ENCODE measurements around the gene GNA15.
"Not testable (repeated sequence)": the region's sequence is repeated elsewhere in the genome, so short reads cannot be mapped to it uniquely, and the experiment has no call there.

Gene GNA15

GRCh38 chr19:3149526-3150505 is 14.0 kb downstream of the GNA15 start:
- DNase-seq (ENCODE audit: low read depth in 2 of 2) = no peak

DNA sequence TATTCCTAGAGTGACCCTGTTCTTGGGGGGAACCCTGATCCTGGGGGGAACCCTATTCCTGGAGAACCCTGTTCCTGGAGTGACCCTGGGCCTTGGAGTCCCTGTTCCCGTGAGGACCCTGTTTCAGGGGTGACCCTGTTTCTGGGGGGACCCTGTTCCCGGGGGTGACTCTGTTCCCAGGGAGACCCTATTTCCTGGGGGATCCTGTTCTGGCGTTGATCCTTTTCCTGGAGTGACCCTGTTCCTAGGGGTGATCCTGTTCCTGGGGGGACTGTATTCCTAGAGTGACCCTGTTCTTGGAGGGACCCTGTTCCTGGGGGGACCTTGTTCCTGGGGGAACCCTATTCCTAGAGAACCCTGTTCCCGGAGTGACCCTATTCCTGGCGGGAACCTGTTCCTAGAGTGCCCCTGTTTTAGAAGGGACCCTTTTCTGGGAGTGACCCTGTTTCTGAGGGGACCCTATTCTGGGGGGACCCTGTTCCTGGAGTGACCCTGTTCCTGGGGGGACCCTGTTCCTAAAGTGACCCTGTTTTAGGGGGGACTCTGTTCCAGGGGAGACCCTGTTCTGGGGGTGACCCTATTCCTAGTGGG is 15.0 kb downstream of the GNA15 start:
- DNase-seq (ENCODE audit: low read depth in 2 of 2) = no peak

- DNase-seq (ENCODE audit: low read depth in 2 of 2) = no peak
Measured at GRCh38 chr19:3151563-3152418, 16.0 kb downstream of the GNA15 start.

DNA sequence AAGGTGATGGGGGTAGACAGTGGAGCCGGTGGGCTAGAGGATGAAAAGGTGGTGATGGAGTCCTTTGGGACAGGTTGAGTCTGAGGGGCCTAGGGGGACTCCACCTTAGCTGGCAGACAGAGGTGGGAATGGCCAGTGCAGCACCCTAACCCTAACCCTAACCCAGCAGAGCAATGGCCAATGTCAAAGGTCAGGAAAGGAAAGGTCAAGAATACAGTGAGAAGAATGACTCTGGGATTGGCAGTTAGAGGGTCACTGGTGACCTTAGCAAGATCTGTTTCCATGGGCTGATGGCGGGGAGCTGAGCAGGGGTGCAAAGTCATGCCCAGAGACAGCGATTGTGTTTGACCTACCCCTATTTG is 16.6 kb downstream of the GNA15 start:
- DNase-seq (ENCODE audit: low read depth in 2 of 2) = no peak

- no peak for DNase-seq (ENCODE audit: low read depth in 2 of 2)
Measured at GRCh38 chr19:3153286-3154230, 17.7 kb downstream of the GNA15 start.

DNA sequence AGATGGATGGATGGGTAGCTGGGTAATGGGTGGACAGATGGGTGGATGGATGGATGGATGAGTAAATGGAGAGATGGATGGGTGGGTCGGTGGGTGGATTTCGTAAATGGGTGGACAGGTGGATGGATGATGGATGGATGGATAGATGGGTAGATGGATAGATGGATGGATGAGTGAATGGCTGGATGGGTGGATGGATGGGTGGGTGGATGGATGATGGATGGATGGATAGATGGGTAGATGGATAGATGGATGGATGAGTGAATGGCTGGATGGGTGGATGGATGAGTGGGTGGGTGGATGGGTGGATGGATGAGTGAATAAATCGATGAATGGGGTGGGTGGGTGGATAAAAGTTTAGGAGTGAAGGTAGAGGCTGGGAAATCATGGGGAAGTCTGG is 18.6 kb downstream of the GNA15 start:
- DNase-seq (ENCODE audit: low read depth in 2 of 2) = not testable (repeated sequence)

DNA sequence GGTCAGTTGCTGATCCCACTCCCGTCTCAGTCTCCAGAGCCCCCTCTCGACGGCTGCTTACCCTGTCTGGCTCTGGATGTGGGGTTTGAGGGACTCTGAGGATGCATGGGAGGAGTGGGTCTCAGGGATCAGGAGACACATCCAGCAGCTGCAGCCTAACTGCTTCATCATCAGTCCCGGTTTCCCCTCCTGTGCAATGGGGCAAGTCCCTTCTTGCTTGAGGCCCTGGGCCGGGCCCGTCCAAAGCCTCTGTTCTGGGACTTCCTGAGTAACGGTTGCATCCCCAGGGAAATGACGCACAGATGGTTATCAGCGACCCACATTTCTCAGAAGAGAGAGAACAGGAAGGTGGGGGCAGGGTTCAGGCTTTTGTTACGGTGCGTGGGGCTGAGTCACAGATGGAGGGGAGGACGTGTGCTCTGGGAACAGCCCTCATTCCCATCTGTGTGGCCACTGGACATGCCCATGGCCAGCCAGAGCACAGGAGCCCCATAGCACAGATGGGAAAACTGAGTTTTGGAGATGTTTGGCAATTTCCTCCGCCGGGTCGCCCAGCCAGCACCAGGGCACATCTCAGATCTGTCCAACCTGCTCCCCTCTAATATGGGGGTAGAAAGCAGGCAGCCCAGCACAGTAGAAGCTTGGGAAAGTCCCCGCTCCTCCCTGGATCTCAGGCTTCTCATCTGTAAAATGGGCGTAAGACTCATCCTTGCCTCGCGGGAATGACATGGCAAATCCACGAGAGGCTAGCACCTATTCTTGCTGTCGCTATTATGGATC is 19.3 kb downstream of the GNA15 start:
- DNase-seq (ENCODE audit: low read depth in 2 of 2) = peak; percentile 95 to 96

GRCh38 chr19:3157096-3157845 is 21.4 kb downstream of the GNA15 start:
- DNase-seq (ENCODE audit: low read depth in 2 of 2) = no peak

GRCh38 chr19:3159565-3159964 is 23.7 kb downstream of the GNA15 start:
- no peak for DNase-seq (ENCODE audit: low read depth in 2 of 2)

DNA sequence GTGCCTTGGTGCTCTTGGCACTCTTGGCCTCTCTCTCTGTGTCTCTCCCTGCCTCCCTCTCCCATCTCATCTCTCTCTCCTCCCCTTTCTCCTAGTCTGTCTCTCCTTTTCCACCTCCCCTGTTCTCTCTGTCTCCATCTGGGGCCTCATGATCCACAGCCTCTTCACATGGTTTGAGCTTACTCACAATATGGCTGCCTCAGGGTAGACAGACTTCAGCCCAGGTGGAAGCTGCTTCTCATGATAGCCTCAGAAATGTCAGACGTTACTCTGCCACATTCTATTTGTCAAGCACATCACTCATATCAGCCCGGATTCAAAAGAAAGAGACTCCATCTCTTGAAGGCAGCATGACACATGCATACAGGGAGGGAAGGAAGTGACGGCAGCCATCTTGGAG is 24.4 kb downstream of the GNA15 start:
- no peak for DNase-seq (ENCODE audit: low read depth in 2 of 2)

DNA sequence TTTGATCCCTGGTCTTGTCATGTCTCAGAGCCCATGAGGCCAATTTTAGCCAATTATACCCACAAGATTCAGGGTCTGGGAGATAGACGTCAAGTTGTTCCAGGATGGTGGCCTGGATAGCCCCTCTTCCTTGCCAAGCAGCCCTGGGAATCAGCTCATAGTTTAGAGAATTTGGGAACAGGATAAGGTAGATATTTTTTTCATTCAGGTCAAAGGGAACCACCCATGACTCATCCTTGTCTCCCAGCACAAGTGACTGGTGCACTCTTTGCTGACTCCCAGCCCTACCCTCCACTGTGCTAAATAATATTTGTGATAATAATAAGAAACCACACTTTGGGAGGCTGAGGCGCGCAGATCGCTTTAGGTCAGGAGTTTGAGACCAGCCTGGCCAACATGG is 25.6 kb downstream of the GNA15 start:
- DNase-seq (ENCODE audit: low read depth in 2 of 2) = no peak

DNA sequence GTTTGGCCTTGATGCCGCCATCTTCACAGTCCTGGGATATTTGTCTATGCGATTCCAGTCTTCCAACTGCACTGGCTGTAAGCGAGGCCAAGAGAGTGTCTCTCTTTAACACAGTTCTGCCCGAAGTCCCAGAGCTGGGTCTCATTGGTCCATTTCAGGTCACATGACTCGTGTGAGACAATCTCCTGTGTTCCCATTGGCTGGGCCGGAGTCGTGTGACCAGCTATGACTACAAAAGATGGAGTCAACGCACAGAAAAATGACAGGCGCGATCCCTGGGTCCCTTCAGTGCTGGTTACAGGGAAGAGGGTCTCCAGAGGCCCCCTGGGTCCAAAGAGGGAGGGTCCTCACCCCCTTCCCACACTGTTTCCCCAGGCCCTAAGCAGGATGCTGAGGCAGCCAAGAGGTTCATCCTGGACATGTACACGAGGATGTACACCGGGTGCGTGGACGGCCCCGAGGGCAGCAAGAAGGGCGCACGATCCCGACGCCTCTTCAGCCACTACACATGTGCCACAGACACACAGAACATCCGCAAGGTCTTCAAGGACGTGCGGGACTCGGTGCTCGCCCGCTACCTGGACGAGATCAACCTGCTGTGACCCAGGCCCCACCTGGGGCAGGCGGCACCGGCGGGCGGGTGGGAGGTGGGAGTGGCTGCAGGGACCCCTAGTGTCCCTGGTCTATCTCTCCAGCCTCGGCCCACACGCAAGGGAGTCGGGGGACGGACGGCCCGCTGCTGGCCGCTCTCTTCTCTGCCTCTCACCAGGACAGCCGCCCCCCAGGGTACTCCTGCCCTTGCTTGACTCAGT is 26.8 kb downstream of the GNA15 start:
- DNase-seq (ENCODE audit: low read depth in 2 of 2) = no peak

GRCh38 chr19:3163230-3163886 is 27.5 kb downstream of the GNA15 start:
- peak in 1 of 2 experiments; percentile 14 for DNase-seq (ENCODE audit: low read depth in 2 of 2)

DNA sequence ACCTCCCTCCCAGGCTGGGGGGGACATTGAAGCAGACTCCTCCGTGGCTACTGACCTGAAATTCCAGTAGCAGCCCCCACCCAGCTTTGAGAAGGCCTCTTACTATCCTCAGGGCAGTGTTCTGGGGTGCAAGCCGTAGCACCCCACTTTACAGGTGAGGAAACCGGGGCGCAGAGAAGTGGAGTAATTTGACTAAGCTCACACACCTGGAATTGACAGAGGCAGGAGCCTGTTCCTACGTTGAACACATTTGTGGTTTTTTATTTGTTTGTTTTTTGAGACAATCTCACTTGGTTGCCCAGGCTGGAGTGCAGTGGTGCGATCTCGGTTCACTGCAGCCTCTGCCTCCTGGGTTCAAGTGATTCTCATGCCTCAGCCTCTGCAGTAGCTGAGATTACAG is 28.1 kb downstream of the GNA15 start:
- DNase-seq (ENCODE audit: low read depth in 2 of 2) = no peak

- DNase-seq (ENCODE audit: low read depth in 2 of 2) = no peak
Measured at GRCh38 chr19:3167533-3168272, 31.9 kb downstream of the GNA15 start.

DNA sequence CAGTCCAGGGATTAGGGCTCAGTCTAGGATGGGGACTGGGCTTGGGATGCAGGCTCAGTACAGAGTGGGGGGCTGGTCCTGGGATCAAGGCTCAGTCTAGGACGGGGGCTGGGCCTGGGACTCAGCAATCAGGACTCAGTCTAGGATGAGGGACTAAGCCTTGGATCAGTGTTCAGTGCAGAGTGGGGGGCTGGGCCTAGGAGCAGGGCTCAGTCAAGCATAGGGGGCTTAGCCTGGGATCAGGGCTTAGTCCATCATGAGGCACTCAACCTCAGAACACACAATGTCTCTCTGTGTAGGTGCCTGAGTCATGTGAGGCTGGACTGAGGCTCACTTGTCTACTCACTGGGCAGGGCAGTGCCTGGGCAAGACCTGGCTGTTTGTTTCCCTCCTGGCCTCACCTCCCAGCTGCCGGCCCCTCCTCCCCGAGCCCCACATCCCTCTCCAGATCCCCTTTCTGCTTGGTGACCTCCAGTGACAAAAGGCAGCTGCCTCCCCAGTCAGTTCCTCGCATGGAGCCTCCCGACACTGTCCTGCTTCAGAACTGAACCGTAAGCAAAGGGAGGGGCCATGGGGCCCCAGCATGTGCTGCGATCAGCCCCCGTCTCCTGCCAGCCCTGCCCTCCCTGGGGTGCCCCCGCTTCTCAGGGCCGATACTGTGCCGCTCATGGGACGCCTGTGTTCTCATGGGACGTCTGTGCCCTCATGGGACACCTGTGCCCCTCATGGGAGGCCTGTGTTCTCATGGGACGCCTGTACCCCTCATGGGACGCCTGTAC is 36.2 kb downstream of the GNA15 start:
- DNase-seq (ENCODE audit: low read depth in 2 of 2) = no peak

GRCh38 chr19:3172673-3173000 is 36.8 kb downstream of the GNA15 start:
- not testable (repeated sequence) for DNase-seq (ENCODE audit: low read depth in 2 of 2)
